GM23338 (cell line): Measurements from ENCODE around the gene PLXNA2.

Experiments
- CREB1 ChIP-seq: fragments of 250-450 bp; sonication (Bioruptor Pico); IDR thresholded peaks from 2 replicates; pipeline ENCODE4 v1.5.0; 2020; ENCODE audit warnings: low read depth, mild to moderate bottlenecking, moderate library complexity
- CTCF ChIP-seq, 2 experiments: fragments of 200-600 bp in 1 of 2; sonication (generic) in 1 of 2; conservative IDR thresholded peaks; 2 replicates each; pipeline versions ENCODE4 v1.5.1 to v1.6.1; 2016 to 2017; ENCODE audit warnings: antibody characterized with exemption in 2 of 2, low read depth in 2 of 2, mild to moderate bottlenecking in 2 of 2, moderate library complexity in 1 of 2
- EZH2 ChIP-seq: fragments of 200-600 bp; sonication (generic); IDR thresholded peaks from one replicate; pipeline ENCODE4 v1.8.0; 2017; ENCODE audit warnings: antibody characterized with exemption, mild to moderate bottlenecking, low read depth; ENCODE audit not compliant: unreplicated experiment
- POLR2AphosphoS5 ChIP-seq: IDR thresholded peaks from 2 replicates; pipeline ENCODE4 v1.6.1; 2016; ENCODE audit warnings: antibody characterized with exemption, low read depth
- REST ChIP-seq: IDR thresholded peaks from one replicate; pipeline ENCODE4 v1.6.1; 2018; ENCODE audit warnings: antibody characterized with exemption; ENCODE audit not compliant: unreplicated experiment
- STAT1 ChIP-seq: IDR thresholded peaks from one replicate; pipeline ENCODE4 v1.6.1; 2016; ENCODE audit warnings: antibody characterized with exemption; ENCODE audit not compliant: unreplicated experiment

GRCh38 chr1:208161656-208162375 lies 82.4 kb downstream of the PLXNA2 start:
- no peak for TF ChIP-seq CTCF (conservative IDR thresholded peaks at IDR 0.05; ENCODE audit: low read depth in 2 of 2)
- no peak for TF ChIP-seq EZH2
- TF ChIP-seq CREB1 (CRISPR knock-in tag): no peak
- TF ChIP-seq REST: no peak
- TF ChIP-seq POLR2AphosphoS5: no peak
- TF ChIP-seq STAT1: no peak
